HG03565 (cell line): ENCODE results near the gene SCAMP1.
"Not testable (repeated sequence)": the region's sequence is repeated elsewhere in the genome, so short reads cannot be mapped to it uniquely, and the experiment has no call there.

Experiments used
- ATAC-seq: cut with Tn5 transposase; IDR thresholded peaks from one replicate; pipeline ENCODE4 v1.9.1; 2021; ENCODE audit warnings: mild to moderate bottlenecking, moderate library complexity; ENCODE audit not compliant: unreplicated experiment

SCAMP1 gene

GRCh38 chr5:78360924-78361630, 660 bp downstream of the SCAMP1 start:
- ATAC-seq, result peak; percentile 22

GRCh38 chr5:78361631-78361993, 1.2 kb downstream of the SCAMP1 start:
- no peak for ATAC-seq

- ATAC-seq, result no peak
Observed at GRCh38 chr5:78362220-78362619, 1.8 kb downstream of the SCAMP1 start.

GRCh38 chr5:78364005-78364404, 3.6 kb downstream of the SCAMP1 start:
- ATAC-seq, result no peak

GRCh38 chr5:78367318-78367991, 7.0 kb downstream of the SCAMP1 start:
- ATAC-seq, result no peak

GRCh38 chr5:78369680-78370079, 9.3 kb downstream of the SCAMP1 start:
- ATAC-seq, result no peak

- no peak for ATAC-seq
Observed at GRCh38 chr5:78373231-78373630, 12.8 kb downstream of the SCAMP1 start.

GRCh38 chr5:78376315-78376714, 15.9 kb downstream of the SCAMP1 start:
- ATAC-seq, result no peak

GRCh38 chr5:78377056-78377717, 16.8 kb downstream of the SCAMP1 start:
- no peak for ATAC-seq

- no peak for ATAC-seq
Observed at GRCh38 chr5:78377718-78378105, 17.3 kb downstream of the SCAMP1 start.

- ATAC-seq, result no peak
Observed at GRCh38 chr5:78387468-78388153, 27.2 kb downstream of the SCAMP1 start.

- ATAC-seq, result not testable (repeated sequence)
Observed at GRCh38 chr5:78391357-78391756, 30.9 kb downstream of the SCAMP1 start.

- ATAC-seq, result no peak
Observed at GRCh38 chr5:78397831-78398230, 37.4 kb downstream of the SCAMP1 start.

GRCh38 chr5:78399116-78399515, 38.7 kb downstream of the SCAMP1 start:
- no peak for ATAC-seq

- ATAC-seq, result no peak
Observed at GRCh38 chr5:78404682-78405293, 44.4 kb downstream of the SCAMP1 start.

GRCh38 chr5:78405829-78406750, 45.7 kb downstream of the SCAMP1 start:
- no peak for ATAC-seq

GRCh38 chr5:78407458-78407857, 47.0 kb downstream of the SCAMP1 start:
- ATAC-seq, result no peak

- ATAC-seq, result no peak
Observed at GRCh38 chr5:78411586-78411985, 51.2 kb downstream of the SCAMP1 start.

- ATAC-seq, result no peak
Observed at GRCh38 chr5:78416677-78417425, 56.4 kb downstream of the SCAMP1 start.
